ENCODE data around the gene ESF1. TPM values are rescaled to one million over a fixed set of nuclear protein-coding genes. Genes with fewer than 3 reads are reported as not detected.
A peak's percentile ranks its signal among the peaks of the same experiment; 100 is the strongest.

ESF1 gene
- total RNA-seq, 4 donors from 2014 or later: 3.1 to 18.0 (median 13.2) TPM

GRCh38 chr20:13736436-13737191, 48.1 kb downstream of the ESF1 start:
- intact Hi-C loops (cut with DNase I; ENCODE audit: low total_unique reads): no loop called here
- Histone ChIP-seq H3K27me3 (no peaks in the 10 kb centered on the region), H3K4me3 (no peak overlapping the region), H3K36me3 (no peaks in the 10 kb centered on the region), H3K4me1 (no peaks in the 10 kb centered on the region), H3K27ac (peak overlapping the region; percentile 66 to 93), H3K9me3 (no peaks in the 10 kb centered on the region)
- DNase-seq: no peak
- no peak for TF ChIP-seq POLR2A (IDR thresholded peaks at IDR 0.05)
- TF ChIP-seq CTCF (IDR thresholded peaks at IDR 0.05): no peak

- Histone ChIP-seq H3K4me3 (no peak overlapping the region), H3K36me3 (no peaks in the 10 kb centered on the region), H3K9me3 (no peaks in the 10 kb centered on the region), H3K4me1 (no peaks in the 10 kb centered on the region), H3K27ac (peak overlapping the region; percentile 66 to 93), H3K27me3 (no peaks in the 10 kb centered on the region)
- TF ChIP-seq CTCF (IDR thresholded peaks at IDR 0.05) (no peak), POLR2A (IDR thresholded peaks at IDR 0.05) (no peak)
- intact Hi-C loops (cut with DNase I; ENCODE audit: low total_unique reads): no loop called here
- no peak for DNase-seq
Measured at GRCh38 chr20:13735826-13736225, 48.9 kb downstream of the ESF1 start.

GRCh38 chr20:13723011-13723410, 61.7 kb downstream of the ESF1 start:
- H3K4me1 ChIP-seq: no peaks in the 10 kb centered on the region
- no peak overlapping the region for H3K27ac ChIP-seq
- no peak for DNase-seq
- no peaks in the 10 kb centered on the region for H3K27me3 ChIP-seq
- no peaks in the 10 kb centered on the region for H3K9me3 ChIP-seq
- intact Hi-C loops (cut with DNase I; ENCODE audit: low total_unique reads): no loop called here
- H3K36me3 ChIP-seq: peaks cover 0 to 2% of the 10 kb centered on the region in 2 donors
- TF ChIP-seq POLR2A (IDR thresholded peaks at IDR 0.05) (no peak), CTCF (IDR thresholded peaks at IDR 0.05) (no peak)
- no peak overlapping the region for H3K4me3 ChIP-seq

GRCh38 chr20:13718171-13718570, 66.5 kb downstream of the ESF1 start:
- Histone ChIP-seq H3K9me3 (no peaks in the 10 kb centered on the region), H3K36me3 (peaks cover 0 to 2% of the 10 kb centered on the region in 2 donors), H3K4me3 (no peak overlapping the region), H3K27ac (no peak overlapping the region), H3K4me1 (no peaks in the 10 kb centered on the region), H3K27me3 (no peaks in the 10 kb centered on the region)
- no peak for DNase-seq
- TF ChIP-seq CTCF (IDR thresholded peaks at IDR 0.05) (no peak), POLR2A (IDR thresholded peaks at IDR 0.05) (no peak)
- intact Hi-C loops (cut with DNase I; ENCODE audit: low total_unique reads): no loop called here

GRCh38 chr20:13717631-13718044, 67.1 kb downstream of the ESF1 start:
- H3K4me3 ChIP-seq: no peak overlapping the region
- H3K9me3 ChIP-seq: no peaks in the 10 kb centered on the region
- DNase-seq: no peak
- intact Hi-C loops (cut with DNase I; ENCODE audit: low total_unique reads): no loop called here
- peaks cover 0 to 2% of the 10 kb centered on the region in 2 donors for H3K36me3 ChIP-seq
- no peaks in the 10 kb centered on the region for H3K4me1 ChIP-seq
- no peak overlapping the region for H3K27ac ChIP-seq
- TF ChIP-seq CTCF (IDR thresholded peaks at IDR 0.05) (no peak), POLR2A (IDR thresholded peaks at IDR 0.05) (no peak)
- H3K27me3 ChIP-seq: no peaks in the 10 kb centered on the region
